Fibroblast of lung (primary cell): ENCODE data around the gene TCERG1L.

Source experiments
- EZH2 ChIP-seq: IDR thresholded peaks from 2 replicates; pipeline ENCODE4 v1.5.1; 2012; ENCODE audit warnings: low read length, control low read depth, mild to moderate bottlenecking; ENCODE audit errors: missing control alignments
- TF ChIP-seq, protein P1 (sequence below), 2 donors: IDR thresholded peaks in 1 of 2; conservative IDR thresholded peaks in 1 of 2; 1 replicate in 1 of 2; 2 replicates in 1 of 2; pipeline ENCODE4 v1.5.1; 2011 to 2012; ENCODE audit warnings: low read length in 2 of 2, control low read depth in 1 of 2, inconsistent platforms in 1 of 2, low read depth in 1 of 2, mild to moderate bottlenecking in 1 of 2

- TF ChIP-seq, protein P1, sequence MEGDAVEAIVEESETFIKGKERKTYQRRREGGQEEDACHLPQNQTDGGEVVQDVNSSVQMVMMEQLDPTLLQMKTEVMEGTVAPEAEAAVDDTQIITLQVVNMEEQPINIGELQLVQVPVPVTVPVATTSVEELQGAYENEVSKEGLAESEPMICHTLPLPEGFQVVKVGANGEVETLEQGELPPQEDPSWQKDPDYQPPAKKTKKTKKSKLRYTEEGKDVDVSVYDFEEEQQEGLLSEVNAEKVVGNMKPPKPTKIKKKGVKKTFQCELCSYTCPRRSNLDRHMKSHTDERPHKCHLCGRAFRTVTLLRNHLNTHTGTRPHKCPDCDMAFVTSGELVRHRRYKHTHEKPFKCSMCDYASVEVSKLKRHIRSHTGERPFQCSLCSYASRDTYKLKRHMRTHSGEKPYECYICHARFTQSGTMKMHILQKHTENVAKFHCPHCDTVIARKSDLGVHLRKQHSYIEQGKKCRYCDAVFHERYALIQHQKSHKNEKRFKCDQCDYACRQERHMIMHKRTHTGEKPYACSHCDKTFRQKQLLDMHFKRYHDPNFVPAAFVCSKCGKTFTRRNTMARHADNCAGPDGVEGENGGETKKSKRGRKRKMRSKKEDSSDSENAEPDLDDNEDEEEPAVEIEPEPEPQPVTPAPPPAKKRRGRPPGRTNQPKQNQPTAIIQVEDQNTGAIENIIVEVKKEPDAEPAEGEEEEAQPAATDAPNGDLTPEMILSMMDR (conservative IDR thresholded peaks at IDR 0.05 in 1 of 2, IDR thresholded peaks at IDR 0.05 in 1 of 2; ENCODE audit: low read depth in 1 of 2, low read length in 2 of 2) = no peak
- TF ChIP-seq EZH2 = no peak
Measured at GRCh38 chr10:131145756-131146155, 165.8 kb downstream of the TCERG1L start.
